Transverse colon (tissue), 4 donors: ENCODE results near the gene LRP5. TPM values are rescaled to one million over a fixed set of nuclear protein-coding genes. Genes with fewer than 3 reads are reported as not detected.

Experiments
- DNase-seq: peaks from one replicate; pipeline ENCODE4 v3.0.0-alpha.2; 2019
- H3K27ac ChIP-seq, 4 donors: fragments of 200-600 bp; sonication (generic); 2 replicates each; pipeline ENCODE4 v1.5.1; 2016 to 2018; ENCODE audit warnings: inconsistent platforms in 4 of 4
- H3K27me3 ChIP-seq: fragments of 200-600 bp; sonication (generic); 2 replicates; pipeline ENCODE4 v1.5.1; 2017; ENCODE audit warnings: inconsistent platforms
- H3K36me3 ChIP-seq, 4 donors: fragments of 200-600 bp; sonication (generic); 2 replicates each; pipeline ENCODE4 v1.5.1; 2017 to 2019; ENCODE audit warnings: inconsistent platforms in 4 of 4
- H3K4me1 ChIP-seq, 4 donors: fragments of 200-600 bp; sonication (generic); 2 replicates each; pipeline ENCODE4 v1.5.1; 2017 to 2020; ENCODE audit warnings: inconsistent platforms in 4 of 4
- H3K4me3 ChIP-seq, 4 donors: fragments of 200-600 bp; sonication (generic); 1 replicate in 1 of 4; 2 replicates in 3 of 4; pipeline versions ENCODE4 v1.5.1 to v1.6.1; 2017 to 2019; ENCODE audit warnings: inconsistent platforms in 4 of 4
- H3K9me3 ChIP-seq, 2 donors: fragments of 200-600 bp; sonication (generic); 2 replicates each; pipeline ENCODE4 v1.5.1; 2017 to 2019; ENCODE audit warnings: inconsistent platforms in 2 of 2
- CTCF ChIP-seq, 5 experiments: fragments of 200-600 bp in 3 of 5; fragments of 450-650 bp in 2 of 5; sonication (generic) in 3 of 5; IDR thresholded peaks; 1 replicate in 2 of 5; 2 replicates in 3 of 5; pipeline ENCODE4 v1.5.1; 2016 to 2017; ENCODE audit warnings: antibody characterized with exemption in 5 of 5, inconsistent platforms in 3 of 5, mild to moderate bottlenecking in 2 of 5, moderate library complexity in 1 of 5
- EP300 ChIP-seq: sonication (generic); formaldehyde crosslinking; IDR thresholded peaks from one replicate; pipeline ENCODE4 v1.6.1; 2017; ENCODE audit warnings: antibody characterized with exemption, low read depth
- POLR2A ChIP-seq: fragments of 450-650 bp; IDR thresholded peaks from one replicate; pipeline ENCODE4 v1.6.1; 2016; ENCODE audit warnings: antibody characterized with exemption, mild to moderate bottlenecking, moderate library complexity
- POLR2AphosphoS5 ChIP-seq, 3 donors: sonication (generic); formaldehyde crosslinking; IDR thresholded peaks; one replicate each; pipeline ENCODE4 v1.6.1; 2016; ENCODE audit warnings: antibody characterized with exemption in 3 of 3
- WGBS, 2 donors: methylation state at CpG; one replicate each; pipeline ENCODE4 v1.1.5; 2018; ENCODE audit warnings: low coverage in 1 of 2; 5-methylcytosine and 5-hydroxymethylcytosine counted together
- in situ Hi-C, 4 donors: fragments of 200-750 bp; cut with MboI; loops; one replicate each; pipeline versions ENCODE4 v1.15.0 to v1.15.1; 2017; ENCODE audit warnings: low sequenced_read_pairs in 3 of 4, low pct_ligation_motif_present in 1 of 4, low pct_unique_long_range_greater_than_20kb in 1 of 4
- intact Hi-C: fragments of 100-400 bp; cut with DNase I; formaldehyde crosslinking; loops from one replicate; pipeline ENCODE4 v1.15.1; 2023; ENCODE audit warnings: low total_unique reads
- total RNA-seq, 4 donors: library from RNA; depleted of rRNA; stranded (reverse); fragments of >200 nt; gene quantifications; one replicate each; pipeline ENCODE4 v1.1.0, GENCODE V29; 2016

LRP5 gene
- total RNA-seq, 4 donors from 2014 or later: 72.6 to 138 (median 82.3) TPM

- TF ChIP-seq EP300 (no peak), CTCF (IDR thresholded peaks at IDR 0.05) (no peak), POLR2A (peak; percentile 36)
- 85% methylated on average over 6 of the region's 6 CpGs; no CpG with 5 or more reads in 1 of the 2 donors for WGBS, 2 donors
- intact Hi-C loops: no loop called here
Measured at GRCh38 chr11:68297052-68297378, 15.4 kb upstream of the LRP5 start.

GRCh38 chr11:68297494-68297811, 14.9 kb upstream of the LRP5 start:
- no peaks in the 10 kb centered on the region for H3K36me3 ChIP-seq
- H3K4me1 ChIP-seq: peaks cover 9 to 34% (median 30%) of the 10 kb centered on the region in 4 donors
- WGBS, 2 donors: 36% methylated on average over 10 of the region's 10 CpGs; no CpG with 5 or more reads in 1 of the 2 donors
- no peaks in the 10 kb centered on the region for H3K9me3 ChIP-seq
- peak overlapping the region; percentile 74 to 86 (median 83) for H3K27ac ChIP-seq
- H3K27me3 ChIP-seq: no peaks in the 10 kb centered on the region
- intact Hi-C loops (no loop called here), in situ Hi-C loops (loop anchor here in 3 of 4 donors (5.0 kb wide), 1 partner anchor 40 kb away; no protein-coding TSS in a partner anchor)
- DNase-seq: no peak
- peak overlapping the region in 1 of 4 donors; percentile 13 for H3K4me3 ChIP-seq
- TF ChIP-seq POLR2AphosphoS5 (IDR thresholded peaks at IDR 0.05): no peak
- TF ChIP-seq EP300: no peak
- no peak for TF ChIP-seq CTCF (IDR thresholded peaks at IDR 0.05)
- TF ChIP-seq POLR2A: no peak

More at GRCh38 chr11:68297052-68297378, 15.4 kb upstream of the LRP5 start:
- no peak for DNase-seq
- H3K36me3 ChIP-seq: no peaks in the 10 kb centered on the region
- in situ Hi-C loops: loop anchor here in 3 of 4 donors (5.0 kb wide), 1 partner anchor 40 kb away; no protein-coding TSS in a partner anchor
- no peaks in the 10 kb centered on the region for H3K9me3 ChIP-seq
- H3K27ac ChIP-seq: peak overlapping the region; percentile 74 to 86 (median 83)
- H3K4me3 ChIP-seq: no peak overlapping the region
- H3K27me3 ChIP-seq: no peaks in the 10 kb centered on the region
- H3K4me1 ChIP-seq: peaks cover 9 to 31% (median 27%) of the 10 kb centered on the region in 4 donors

GRCh38 chr11:68297812-68298658, 14.4 kb upstream of the LRP5 start:
- in situ Hi-C loops: loop anchor here in 3 of 4 donors (5.0 kb wide), 1 partner anchor 41 kb away; no protein-coding TSS in a partner anchor
- Histone ChIP-seq H3K9me3 (no peaks in the 10 kb centered on the region), H3K4me3 (peak overlapping the region in 1 of 4 donors; percentile 13), H3K27me3 (no peaks in the 10 kb centered on the region), H3K4me1 (peaks cover 9 to 40% (median 35%) of the 10 kb centered on the region in 4 donors), H3K27ac (peak overlapping the region; percentile 74 to 86 (median 83)), H3K36me3 (no peaks in the 10 kb centered on the region)
- TF ChIP-seq CTCF (IDR thresholded peaks at IDR 0.05): peak; percentile 98 to 99 (median 99)
- peak in 2 of 3 donors; percentile 72 to 82 for TF ChIP-seq POLR2AphosphoS5 (IDR thresholded peaks at IDR 0.05)
- TF ChIP-seq POLR2A: peak; percentile 34
- TF ChIP-seq EP300: peak; percentile 63
- WGBS, 2 donors: 11 to 19% methylated on average over 5 to 40 of the region's 40 CpGs
- intact Hi-C loops: loop anchor here (2.0 kb wide), 1 partner anchor 41 kb away; no protein-coding TSS in a partner anchor
- peak; percentile 91 for DNase-seq
